ENCODE data around the gene CLEC7A. TPM values are rescaled to one million over a fixed set of nuclear protein-coding genes. Genes with fewer than 3 reads are reported as not detected.

Gene CLEC7A
- polyA plus RNA-seq, 1 experiment: not detected

GRCh38 chr12:10142976-10143589 is 13.1 kb upstream of the CLEC7A start:
- H3K4me3 ChIP-seq (ENCODE audit: low read depth, low read length): no peak overlapping the region
- no peak for TF ChIP-seq CTCF (IDR thresholded peaks at IDR 0.05; ENCODE audit: insufficient read depth, low read depth, low read length)
- ChIA-PET POLR2A (no interaction called here), CTCF (interaction anchor here (0.9 to 2.1 kb wide), 10 partner anchors 8 to 393 kb away, joined by 3 to 21 read pairs (median 4); partner anchors contain the start of gene CLEC12B)
- no peak for DNase-seq (ENCODE audit: low read depth)
- no peaks in the 10 kb centered on the region for H3K36me3 ChIP-seq (ENCODE audit: control insufficient read depth, insufficient read depth, low read length)
- no peaks in the 10 kb centered on the region for H3K27me3 ChIP-seq (ENCODE audit: control insufficient read depth, insufficient read depth, low read length)

GRCh38 chr12:10140001-10140400 is 10.0 kb upstream of the CLEC7A start:
- Histone ChIP-seq H3K27me3 (ENCODE audit: control insufficient read depth, insufficient read depth, low read length) (no peaks in the 10 kb centered on the region), H3K4me3 (ENCODE audit: low read depth, low read length) (no peak overlapping the region), H3K36me3 (ENCODE audit: control insufficient read depth, insufficient read depth, low read length) (no peaks in the 10 kb centered on the region)
- DNase-seq (ENCODE audit: low read depth): no peak
- ChIA-PET POLR2A (no interaction called here), CTCF (interaction anchor here (0.6 to 3.8 kb wide), 25 partner anchors 8 to 392 kb away, joined by 3 to 73 read pairs (median 5); partner anchors contain the start of genes CLEC12B, CLEC1A, CLEC7A and CLEC9A)
- TF ChIP-seq CTCF (IDR thresholded peaks at IDR 0.05; ENCODE audit: insufficient read depth, low read depth, low read length): peak; percentile 58

GRCh38 chr12:10136637-10137205 is 6.7 kb upstream of the CLEC7A start:
- no peaks in the 10 kb centered on the region for H3K36me3 ChIP-seq (ENCODE audit: control insufficient read depth, insufficient read depth, low read length)
- no peaks in the 10 kb centered on the region for H3K27me3 ChIP-seq (ENCODE audit: control insufficient read depth, insufficient read depth, low read length)
- POLR2A ChIA-PET: no interaction called here
- CTCF ChIA-PET: interaction anchor here (0.6 to 1.8 kb wide), 8 partner anchors 9 to 387 kb away, joined by 3 to 12 read pairs (median 4); partner anchors contain the start of gene CLEC12B
- no peak for DNase-seq (ENCODE audit: low read depth)
- no peak for TF ChIP-seq CTCF (IDR thresholded peaks at IDR 0.05; ENCODE audit: insufficient read depth, low read depth, low read length)
- H3K4me3 ChIP-seq (ENCODE audit: low read depth, low read length): no peak overlapping the region

GRCh38 chr12:10135126-10135525 is 5.1 kb upstream of the CLEC7A start:
- CTCF ChIA-PET: interaction anchor here (0.9 to 1.3 kb wide), 2 partner anchors 99 to 101 kb away, joined by 3 to 5 read pairs; no protein-coding TSS in a partner anchor
- no peaks in the 10 kb centered on the region for H3K36me3 ChIP-seq (ENCODE audit: control insufficient read depth, insufficient read depth, low read length)
- no peak for TF ChIP-seq CTCF (IDR thresholded peaks at IDR 0.05; ENCODE audit: insufficient read depth, low read depth, low read length)
- no peak for DNase-seq (ENCODE audit: low read depth)
- no peaks in the 10 kb centered on the region for H3K27me3 ChIP-seq (ENCODE audit: control insufficient read depth, insufficient read depth, low read length)
- no peak overlapping the region for H3K4me3 ChIP-seq (ENCODE audit: low read depth, low read length)
- POLR2A ChIA-PET: no interaction called here

- no peak overlapping the region for H3K4me3 ChIP-seq (ENCODE audit: low read depth, low read length)
Observed at GRCh38 chr12:10132850-10133370, 2.9 kb upstream of the CLEC7A start.

More at GRCh38 chr12:10132850-10133370, 2.9 kb upstream of the CLEC7A start:
- ChIA-PET POLR2A (no interaction called here), CTCF (interaction anchor here (0.6 kb wide), 1 partner anchor 108 kb away, joined by 3 read pairs; no protein-coding TSS in a partner anchor)
- no peak for TF ChIP-seq CTCF (IDR thresholded peaks at IDR 0.05; ENCODE audit: insufficient read depth, low read depth, low read length)
- DNase-seq (ENCODE audit: low read depth): no peak
- Histone ChIP-seq H3K27me3 (ENCODE audit: control insufficient read depth, insufficient read depth, low read length) (no peaks in the 10 kb centered on the region), H3K36me3 (ENCODE audit: control insufficient read depth, insufficient read depth, low read length) (no peaks in the 10 kb centered on the region)
